NCI-H1694 treated with DMSO at 0.1 percent for 48 hours (cell line): ENCODE data around the gene DCLRE1B.

ENCODE experiments used
- DNase-seq: peaks from one replicate; lab custom pipeline; 2025; lab: John Stamatoyannopoulos, UW

Gene DCLRE1B

DNA sequence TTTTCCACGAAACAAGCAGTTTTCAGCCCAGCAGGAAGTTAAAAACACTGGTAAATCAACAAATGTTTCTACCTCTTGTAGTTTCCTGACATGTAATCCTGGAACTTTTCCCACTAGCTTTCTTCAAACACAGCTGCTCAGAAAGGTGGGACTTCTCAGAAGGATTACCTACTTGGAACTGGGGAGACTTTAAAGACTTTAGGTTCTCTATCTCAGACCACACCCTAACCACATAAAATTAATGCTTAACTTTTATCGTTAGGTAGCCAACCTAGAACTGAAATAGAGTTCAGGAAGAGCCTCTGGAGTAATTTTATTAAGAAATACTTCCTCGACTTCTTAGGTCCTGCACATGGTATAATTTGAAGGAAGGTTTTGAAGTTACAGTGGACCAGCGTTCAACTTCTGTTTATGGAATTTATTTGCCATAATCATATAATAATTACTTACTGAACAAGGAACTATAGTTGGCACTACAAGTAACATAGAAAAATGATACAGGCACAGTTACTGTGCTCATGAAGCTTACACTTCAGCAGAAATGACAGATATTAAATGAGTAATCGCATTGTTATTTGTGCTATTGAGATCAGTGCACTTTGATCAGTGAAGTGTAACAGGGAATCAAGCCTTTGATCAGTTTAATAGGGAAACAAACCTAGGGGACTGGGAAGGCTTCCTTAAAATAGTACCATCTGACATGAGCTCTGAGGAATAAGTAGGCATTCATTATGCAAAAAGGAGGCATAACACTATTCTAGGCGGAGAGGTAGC is 17.5 kb upstream of the DCLRE1B start, which contains the start of gene BCL2L15:
BCL2L15 (minus strand) TSS at position 180 of the 774 bp plus-strand sequence. CDS start 206 bp downstream, outside the sequence.
- DNase-seq, result no peak

- DNase-seq, result no peak
Measured at GRCh38 chr1:113890816-113891215, 14.3 kb upstream of the DCLRE1B start.

DNA sequence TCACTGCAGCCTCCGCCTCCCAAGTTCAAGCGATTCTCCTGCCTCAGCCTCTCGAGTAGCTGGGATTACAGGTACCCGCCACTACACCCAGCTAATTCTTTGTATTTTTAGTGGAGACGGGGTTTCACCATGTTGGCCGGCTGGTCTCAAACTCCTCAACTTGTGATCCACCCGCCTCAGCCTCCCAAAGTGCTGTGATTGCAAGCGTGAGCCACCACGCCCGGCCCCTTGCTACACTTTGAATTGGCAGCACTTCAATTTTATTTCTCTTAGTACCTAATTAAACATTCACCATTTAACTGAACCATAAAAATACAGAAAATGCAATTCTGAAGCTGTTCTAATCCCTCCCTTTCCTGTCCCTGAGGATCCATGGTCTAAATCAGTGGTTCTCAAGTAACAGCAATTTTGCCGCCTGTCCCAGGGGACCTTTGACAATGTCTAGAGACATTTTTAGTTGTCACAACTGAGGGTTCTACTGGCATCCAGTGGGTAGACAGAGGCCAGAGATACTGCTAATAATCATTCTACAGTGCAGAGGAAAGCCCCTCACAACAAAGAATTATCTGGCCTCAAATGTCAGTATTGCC is 13.4 kb upstream of the DCLRE1B start:
- no peak for DNase-seq

GRCh38 chr1:113893267-113893666 is 11.9 kb upstream of the DCLRE1B start:
- no peak for DNase-seq

DNA sequence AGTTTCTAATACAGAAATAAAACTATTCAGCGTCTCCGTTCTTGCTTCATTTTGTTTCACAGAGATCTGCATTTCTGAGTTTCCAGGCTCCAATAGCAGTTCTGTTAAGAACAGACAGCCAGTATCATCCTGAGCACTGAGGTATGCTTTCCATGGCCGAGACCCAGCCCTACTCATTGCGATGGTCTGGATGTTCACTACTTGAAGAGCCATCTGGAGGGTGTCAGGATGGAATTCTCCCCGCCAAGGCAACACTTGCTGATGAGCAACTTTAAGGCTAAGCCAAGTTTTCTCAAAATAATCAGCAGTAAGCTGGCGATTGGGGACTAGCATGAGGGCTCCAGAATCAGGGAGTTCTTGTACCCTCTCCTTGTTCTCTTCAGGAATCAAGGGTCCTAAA is 10.0 kb upstream of the DCLRE1B start:
- DNase-seq, result no peak

DNA sequence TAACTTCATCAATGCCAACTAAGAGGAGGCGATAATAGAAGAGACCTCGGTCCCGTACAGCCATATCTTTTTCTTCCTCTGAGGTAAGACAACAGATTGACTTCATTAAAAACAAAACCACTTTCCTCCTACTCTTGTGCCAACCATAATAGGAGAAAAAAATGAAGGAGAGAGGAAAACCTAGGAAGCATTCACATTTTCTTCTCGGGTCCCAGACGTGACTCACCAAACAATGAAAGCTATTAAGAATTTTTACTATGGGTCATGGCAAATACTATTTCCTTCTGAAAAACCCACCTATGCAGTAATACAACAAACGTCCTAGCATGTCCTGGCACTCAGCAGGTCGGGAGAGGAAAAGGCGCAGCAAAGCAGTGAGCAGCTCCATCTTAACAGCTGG is 9.2 kb upstream of the DCLRE1B start:
- DNase-seq, result no peak

- no peak for DNase-seq
Measured at GRCh38 chr1:113898241-113898814, 6.8 kb upstream of the DCLRE1B start.

GRCh38 chr1:113899111-113899510 is 6.0 kb upstream of the DCLRE1B start:
- DNase-seq, result no peak

GRCh38 chr1:113901191-113901590 is 3.9 kb upstream of the DCLRE1B start:
- no peak for DNase-seq

- no peak for DNase-seq
Measured at GRCh38 chr1:113903501-113904292, 1.4 kb upstream of the DCLRE1B start.

- no peak for DNase-seq
Measured at GRCh38 chr1:113904293-113904673, 843 bp upstream of the DCLRE1B start.

- DNase-seq, result no peak
Measured at GRCh38 chr1:113905435-113905861, 322 bp downstream of the DCLRE1B start.

DNA sequence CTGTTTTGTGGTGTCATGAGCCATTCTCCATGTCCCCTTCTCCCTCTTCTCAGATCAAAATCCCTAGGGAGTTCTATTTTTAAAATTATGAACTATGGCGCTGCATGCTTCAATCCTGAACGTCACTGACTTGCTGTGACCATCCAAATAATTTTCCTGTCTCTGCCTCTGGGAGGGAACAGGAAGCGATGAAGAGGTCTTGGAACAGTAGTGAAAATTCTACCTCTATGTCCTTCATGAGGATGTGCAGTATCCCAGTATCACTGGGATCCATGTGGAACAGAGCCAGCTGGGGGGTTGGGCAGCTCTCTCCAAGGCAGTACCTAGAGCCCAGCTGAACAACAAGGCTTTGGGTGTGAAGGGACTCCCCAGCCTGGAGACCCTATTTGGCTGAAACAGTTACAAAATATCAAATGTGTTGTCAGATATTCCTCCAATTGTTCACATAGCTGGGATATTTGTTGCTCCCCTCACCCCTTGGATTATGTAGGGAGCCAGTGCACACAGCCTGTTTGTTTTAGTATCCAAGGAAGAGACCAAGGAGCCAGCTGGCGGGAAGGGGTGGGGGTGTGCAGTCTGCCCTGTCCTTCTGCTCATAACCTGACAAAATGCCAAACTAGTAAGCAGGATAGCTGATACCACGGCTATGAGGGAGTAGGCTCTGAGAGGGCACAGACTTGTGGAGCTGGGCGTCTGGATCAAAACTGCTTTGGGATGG is 7.6 kb downstream of the DCLRE1B start:
- peak; percentile 91 for DNase-seq

- DNase-seq, result peak; percentile 75
Measured at GRCh38 chr1:113913312-113913668, 8.2 kb downstream of the DCLRE1B start.

GRCh38 chr1:113913887-113914664 is 8.9 kb downstream of the DCLRE1B start:
- DNase-seq, result no peak

GRCh38 chr1:113916974-113917373 is 11.8 kb downstream of the DCLRE1B start:
- no peak for DNase-seq

DNA sequence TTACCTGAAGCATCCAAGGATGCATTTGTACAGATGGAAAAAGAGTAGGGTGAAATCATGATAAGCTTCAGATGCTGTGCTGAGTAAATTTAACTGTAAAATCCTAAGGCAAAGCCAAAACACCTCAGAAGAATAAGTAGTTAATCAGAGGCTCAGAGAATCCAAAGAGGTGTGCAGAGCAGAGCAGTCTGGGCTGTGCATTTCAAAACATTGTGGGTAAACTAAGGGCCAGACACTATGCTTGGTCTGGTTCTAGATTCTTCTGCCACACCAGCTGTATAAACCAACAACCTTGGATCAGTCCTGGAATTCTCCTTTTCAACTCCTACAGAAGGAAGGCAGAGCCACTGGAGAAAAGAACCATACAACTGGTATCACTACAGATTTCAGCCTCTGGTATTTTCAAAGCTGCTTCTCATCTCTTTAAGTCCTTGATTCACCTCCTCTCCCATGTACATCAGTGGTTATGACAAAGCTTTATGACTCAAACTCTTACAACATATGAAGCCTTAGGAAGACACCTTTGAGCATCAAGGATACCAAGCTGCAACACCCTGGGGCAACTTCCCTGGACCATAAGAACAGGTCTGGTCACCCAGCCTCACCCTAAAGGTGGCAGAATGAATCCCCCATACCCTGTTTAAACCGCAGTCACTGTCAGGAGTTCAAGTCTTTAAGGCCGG is 12.4 kb downstream of the DCLRE1B start:
- DNase-seq, result no peak

GRCh38 chr1:113918243-113918642 is 13.1 kb downstream of the DCLRE1B start:
- no peak for DNase-seq

DNA sequence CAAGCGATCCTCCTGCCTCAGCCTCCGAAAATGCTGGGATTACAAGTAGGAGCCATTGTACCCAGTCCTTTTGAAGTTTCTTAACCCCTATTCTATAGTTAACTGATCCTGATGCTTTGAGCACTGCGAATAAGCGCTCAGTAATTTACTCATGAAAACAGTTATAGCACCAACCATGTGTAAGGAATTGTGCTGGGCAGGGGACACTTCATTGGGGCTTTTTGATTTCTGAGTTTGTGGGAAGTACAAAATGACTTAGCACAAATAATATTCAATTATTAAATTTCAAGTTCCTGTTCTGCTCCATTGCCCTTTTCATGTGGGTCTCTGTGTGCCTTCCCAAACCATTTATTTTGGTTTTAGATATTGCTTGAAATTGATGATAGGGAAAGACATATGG is 17.8 kb downstream of the DCLRE1B start:
- no peak for DNase-seq

DNA sequence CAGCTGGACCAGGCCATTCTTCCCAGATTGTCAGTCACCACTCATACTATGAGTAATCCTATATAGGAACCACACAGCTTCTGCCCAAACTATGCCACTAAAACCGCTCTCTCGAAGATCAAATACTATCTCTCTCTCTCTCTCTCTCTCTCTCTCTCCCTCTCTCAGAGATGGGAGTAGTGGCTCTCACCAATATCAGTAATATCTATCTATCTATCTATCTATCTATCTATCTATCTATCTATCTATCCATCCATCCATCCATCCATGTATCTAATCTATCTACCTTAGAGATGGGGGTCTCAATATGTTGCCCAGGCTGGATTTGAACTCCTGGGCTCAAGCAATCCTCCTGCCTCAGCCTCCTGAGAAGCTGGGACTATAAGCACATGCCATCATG is 19.3 kb downstream of the DCLRE1B start:
- no peak for DNase-seq
